Testis (tissue), 3 donors: Measurements from ENCODE around the gene PLCL2. TPM values are rescaled to one million over a fixed set of nuclear protein-coding genes. Genes with fewer than 3 reads are reported as not detected.

Source experiments
- DNase-seq: peaks from one replicate; pipeline ENCODE4 v3.0.0-alpha.2; 2019
- H3K27ac ChIP-seq, 2 donors: fragments of 200-600 bp; sonication (generic); one replicate each; pipeline ENCODE4 v1.5.1; 2019
- H3K27me3 ChIP-seq: fragments of 200-600 bp; sonication (generic); one replicate; pipeline ENCODE4 v1.5.1; 2019
- H3K36me3 ChIP-seq: fragments of 200-600 bp; sonication (generic); one replicate; pipeline ENCODE4 v1.5.1; 2017; ENCODE audit warnings: low read depth; ENCODE audit errors: missing control alignments
- H3K4me1 ChIP-seq: fragments of 200-600 bp; sonication (generic); one replicate; pipeline ENCODE4 v1.5.1; 2019
- H3K4me3 ChIP-seq, 2 donors: fragments of 200-600 bp; sonication (generic); one replicate each; pipeline ENCODE4 v1.5.1; 2017 to 2019
- H3K9me3 ChIP-seq: fragments of 200-600 bp; sonication (generic); one replicate; pipeline ENCODE4 v1.5.1; 2017
- POLR2A ChIP-seq: fragments of 450-650 bp; IDR thresholded peaks from one replicate; pipeline ENCODE4 v1.6.1; 2017; ENCODE audit warnings: antibody characterized with exemption, mild to moderate bottlenecking, moderate library complexity
- WGBS, 2 donors: methylation state at CpG; one replicate each; pipeline ENCODE4 v1.1.5; 2018; 5-methylcytosine and 5-hydroxymethylcytosine counted together
- intact Hi-C: fragments of 100-400 bp; cut with DNase I; formaldehyde crosslinking; loops from one replicate; pipeline ENCODE4 v1.15.1; 2023; ENCODE audit warnings: low total_unique reads
- polyA plus RNA-seq: library from polyadenylated mRNA; stranded (reverse); fragments of 350-450 nt; fragmentation: Illumina TruSeq; extraction: RNeasy Lipid Tissue Mini Kit (QIAGEN cat#74804); gene quantifications from one replicate; pipeline ENCODE4 v1.2.3, GENCODE V29; 2014; ENCODE audit warnings: low read depth, low replicate concordance; ENCODE audit not compliant: insufficient read depth
- total RNA-seq, 2 donors: library from RNA; depleted of rRNA; stranded (reverse); fragments of >200 nt; gene quantifications; one replicate each; pipeline ENCODE4 v1.2.3, GENCODE V29; 2016
- TF ChIP-seq, protein P1 (sequence below), 3 experiments: fragments of 450-650 bp in 2 of 3; fragments of 200-600 bp in 1 of 3; sonication (generic) in 1 of 3; IDR thresholded peaks; one replicate each; pipeline ENCODE4 v1.5.1; 2016 to 2019; ENCODE audit warnings: antibody characterized with exemption in 3 of 3, mild to moderate bottlenecking in 2 of 3, moderate library complexity in 1 of 3

Gene PLCL2
- total and polyA plus RNA-seq, 3 donors from 2014 or later, result 10.7 to 23.0 (median 15.0) TPM

DNA sequence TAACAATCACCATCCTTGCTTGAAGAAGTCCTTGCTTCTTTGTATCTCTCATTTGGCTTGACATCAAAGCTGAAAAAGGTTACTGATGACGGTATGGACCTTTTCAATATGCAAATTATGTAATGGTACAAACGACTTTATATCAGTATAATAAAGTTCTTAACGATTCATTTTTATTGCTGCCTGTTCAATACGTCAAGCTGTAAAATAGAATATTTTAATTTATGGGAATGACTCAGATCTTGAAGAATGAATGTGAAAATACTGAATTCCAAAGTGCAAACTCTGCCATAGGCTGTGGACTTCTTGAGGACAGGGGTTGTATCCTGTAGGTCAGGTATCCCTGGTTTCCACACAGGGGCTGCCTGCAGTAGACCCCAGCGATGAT lies 156.2 kb downstream of the PLCL2 start:
- DNase-seq, result no peak
- intact Hi-C loops, result no loop called here

GRCh38 chr3:17044855-17045254 lies 160.1 kb downstream of the PLCL2 start:
- no peak for TF ChIP-seq POLR2A
- TF ChIP-seq, protein P1, sequence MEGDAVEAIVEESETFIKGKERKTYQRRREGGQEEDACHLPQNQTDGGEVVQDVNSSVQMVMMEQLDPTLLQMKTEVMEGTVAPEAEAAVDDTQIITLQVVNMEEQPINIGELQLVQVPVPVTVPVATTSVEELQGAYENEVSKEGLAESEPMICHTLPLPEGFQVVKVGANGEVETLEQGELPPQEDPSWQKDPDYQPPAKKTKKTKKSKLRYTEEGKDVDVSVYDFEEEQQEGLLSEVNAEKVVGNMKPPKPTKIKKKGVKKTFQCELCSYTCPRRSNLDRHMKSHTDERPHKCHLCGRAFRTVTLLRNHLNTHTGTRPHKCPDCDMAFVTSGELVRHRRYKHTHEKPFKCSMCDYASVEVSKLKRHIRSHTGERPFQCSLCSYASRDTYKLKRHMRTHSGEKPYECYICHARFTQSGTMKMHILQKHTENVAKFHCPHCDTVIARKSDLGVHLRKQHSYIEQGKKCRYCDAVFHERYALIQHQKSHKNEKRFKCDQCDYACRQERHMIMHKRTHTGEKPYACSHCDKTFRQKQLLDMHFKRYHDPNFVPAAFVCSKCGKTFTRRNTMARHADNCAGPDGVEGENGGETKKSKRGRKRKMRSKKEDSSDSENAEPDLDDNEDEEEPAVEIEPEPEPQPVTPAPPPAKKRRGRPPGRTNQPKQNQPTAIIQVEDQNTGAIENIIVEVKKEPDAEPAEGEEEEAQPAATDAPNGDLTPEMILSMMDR (IDR thresholded peaks at IDR 0.05), result no peak
- H3K27me3 ChIP-seq, result no peaks in the 10 kb centered on the region
- no peak overlapping the region for H3K27ac ChIP-seq
- no peaks in the 10 kb centered on the region for H3K4me1 ChIP-seq
- H3K9me3 ChIP-seq, result no peaks in the 10 kb centered on the region
- 79 to 94% methylated on average over 2 of the region's 2 CpGs for WGBS, 2 donors
- no peak overlapping the region for H3K4me3 ChIP-seq
- intact Hi-C loops, result no loop called here
- no peak for DNase-seq
- no peaks in the 10 kb centered on the region for H3K36me3 ChIP-seq

More for the DNA sequence above, 156.2 kb downstream of the PLCL2 start:
- no peak overlapping the region for H3K4me3 ChIP-seq
- H3K9me3 ChIP-seq, result no peaks in the 10 kb centered on the region
- no peaks in the 10 kb centered on the region for H3K27me3 ChIP-seq
- no peaks in the 10 kb centered on the region for H3K4me1 ChIP-seq
- WGBS, 2 donors, result 67 to 74% methylated on average over 5 of the region's 5 CpGs
- H3K36me3 ChIP-seq, result no peaks in the 10 kb centered on the region
- no peak overlapping the region for H3K27ac ChIP-seq
- TF ChIP-seq, protein P1 (IDR thresholded peaks at IDR 0.05), result no peak
- no peak for TF ChIP-seq POLR2A

DNA sequence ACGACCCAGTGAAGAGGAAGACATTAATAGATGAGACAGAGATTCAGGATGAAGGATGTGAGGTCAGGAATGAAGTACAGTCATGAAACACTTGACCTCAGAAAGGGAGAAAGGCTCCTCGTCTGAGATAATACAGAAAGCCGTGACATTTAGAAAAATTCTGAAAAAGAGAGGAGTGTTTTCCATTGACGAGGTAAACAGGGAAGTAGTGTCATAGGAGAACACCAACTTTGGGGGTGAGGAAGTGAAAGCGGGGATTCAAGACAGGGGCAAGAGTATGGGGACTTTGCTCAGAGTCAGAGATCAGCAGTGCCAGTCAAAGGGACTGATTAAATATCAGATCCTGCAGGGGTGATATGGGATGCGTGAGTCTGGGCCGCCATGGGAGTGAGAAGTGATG lies 160.9 kb downstream of the PLCL2 start:
- DNase-seq, result no peak
- no peaks in the 10 kb centered on the region for H3K9me3 ChIP-seq
- TF ChIP-seq, protein P1 (IDR thresholded peaks at IDR 0.05), result no peak
- no peak for TF ChIP-seq POLR2A
- no peak overlapping the region for H3K27ac ChIP-seq
- 82 to 87% methylated on average over 7 of the region's 7 CpGs for WGBS, 2 donors
- no peaks in the 10 kb centered on the region for H3K27me3 ChIP-seq
- no peaks in the 10 kb centered on the region for H3K4me1 ChIP-seq
- H3K4me3 ChIP-seq, result no peak overlapping the region
- H3K36me3 ChIP-seq, result no peaks in the 10 kb centered on the region
- intact Hi-C loops, result no loop called here

GRCh38 chr3:17046623-17047022 lies 161.9 kb downstream of the PLCL2 start:
- Histone ChIP-seq H3K4me1 (no peaks in the 10 kb centered on the region), H3K27me3 (no peaks in the 10 kb centered on the region), H3K27ac (no peak overlapping the region), H3K36me3 (no peaks in the 10 kb centered on the region), H3K4me3 (no peak overlapping the region), H3K9me3 (no peaks in the 10 kb centered on the region)
- DNase-seq, result no peak
- intact Hi-C loops, result no loop called here
- 91 to 98% methylated on average over 2 of the region's 2 CpGs for WGBS, 2 donors
- no peak for TF ChIP-seq POLR2A
- TF ChIP-seq, protein P1 (IDR thresholded peaks at IDR 0.05), result no peak

DNA sequence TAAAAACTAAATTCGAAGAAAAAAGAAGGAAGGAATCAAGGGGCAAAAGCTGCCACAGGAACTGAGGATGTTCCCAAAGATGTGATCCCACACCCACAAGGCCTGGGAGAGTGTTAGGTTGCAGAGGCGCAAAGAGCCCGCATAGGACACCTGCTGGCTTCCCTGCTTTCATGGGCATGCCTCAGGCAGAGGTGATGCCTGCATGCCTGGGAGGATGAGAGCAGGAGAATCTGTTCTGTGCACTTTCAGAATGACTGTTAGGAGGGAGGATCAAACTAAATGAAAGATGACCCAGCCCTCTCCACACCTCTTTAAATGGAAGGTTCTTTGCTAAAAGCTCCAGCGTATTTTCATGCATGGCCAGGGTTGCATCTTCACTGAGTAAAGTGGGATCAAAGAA lies 162.4 kb downstream of the PLCL2 start:
- no peaks in the 10 kb centered on the region for H3K36me3 ChIP-seq
- no peak for DNase-seq
- no peak overlapping the region for H3K27ac ChIP-seq
- H3K4me1 ChIP-seq, result no peaks in the 10 kb centered on the region
- no peak for TF ChIP-seq POLR2A
- TF ChIP-seq, protein P1 (IDR thresholded peaks at IDR 0.05), result no peak
- no peak overlapping the region for H3K4me3 ChIP-seq
- intact Hi-C loops, result no loop called here
- WGBS, 2 donors, result 88 to 91% methylated on average over 4 of the region's 4 CpGs
- no peaks in the 10 kb centered on the region for H3K27me3 ChIP-seq
- no peaks in the 10 kb centered on the region for H3K9me3 ChIP-seq
